ENCODE results near the gene OCLN. TPM values are rescaled to one million over a fixed set of nuclear protein-coding genes. Genes with fewer than 3 reads are reported as not detected.
"Not testable (repeated sequence)": the region's sequence is repeated elsewhere in the genome, so short reads cannot be mapped to it uniquely, and the experiment has no call there.

OCLN gene
- total RNA-seq, 1 donor from 2014 or later = 0.32 TPM

DNA sequence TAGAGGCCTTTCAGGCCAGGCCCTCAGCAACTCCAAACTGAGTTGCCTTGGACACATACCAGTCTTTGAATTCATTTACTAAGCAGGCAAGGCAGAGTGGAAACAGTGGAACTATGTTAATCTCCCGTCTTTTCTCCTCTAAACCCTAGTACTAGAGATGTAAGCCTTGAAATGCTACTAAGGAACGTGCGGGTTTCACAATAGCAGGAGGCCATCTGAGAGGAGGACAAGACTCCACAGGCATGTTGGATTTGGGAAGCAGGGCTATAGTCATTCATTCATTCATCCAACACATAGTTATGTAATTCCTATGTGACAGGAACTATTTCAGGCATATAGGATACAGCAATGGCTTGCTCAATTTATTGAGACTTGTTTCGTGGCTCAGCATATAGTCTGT is 3.3 kb upstream of the OCLN start:
- intact Hi-C loops (cut with micrococcal nuclease) = no loop called here

DNA sequence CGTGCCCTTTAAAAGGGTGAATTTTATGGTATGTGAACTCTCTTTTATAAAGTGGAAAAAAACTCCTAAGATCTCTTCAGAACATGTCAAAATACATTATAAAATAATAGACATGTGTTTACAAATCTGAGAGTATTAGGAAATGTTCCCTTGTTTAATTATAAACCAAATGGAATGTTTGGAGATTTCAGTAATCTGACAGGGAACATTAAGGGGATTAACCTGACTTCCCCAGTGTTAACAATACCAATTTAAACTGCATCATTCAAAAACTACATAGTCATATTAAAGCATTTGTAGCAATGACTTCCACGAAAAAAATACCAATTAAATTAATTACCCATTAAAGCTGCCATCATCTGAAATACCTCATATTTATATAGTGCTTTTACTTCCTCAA is 1.6 kb upstream of the OCLN start:
- intact Hi-C loops (cut with micrococcal nuclease) = no loop called here

DNA sequence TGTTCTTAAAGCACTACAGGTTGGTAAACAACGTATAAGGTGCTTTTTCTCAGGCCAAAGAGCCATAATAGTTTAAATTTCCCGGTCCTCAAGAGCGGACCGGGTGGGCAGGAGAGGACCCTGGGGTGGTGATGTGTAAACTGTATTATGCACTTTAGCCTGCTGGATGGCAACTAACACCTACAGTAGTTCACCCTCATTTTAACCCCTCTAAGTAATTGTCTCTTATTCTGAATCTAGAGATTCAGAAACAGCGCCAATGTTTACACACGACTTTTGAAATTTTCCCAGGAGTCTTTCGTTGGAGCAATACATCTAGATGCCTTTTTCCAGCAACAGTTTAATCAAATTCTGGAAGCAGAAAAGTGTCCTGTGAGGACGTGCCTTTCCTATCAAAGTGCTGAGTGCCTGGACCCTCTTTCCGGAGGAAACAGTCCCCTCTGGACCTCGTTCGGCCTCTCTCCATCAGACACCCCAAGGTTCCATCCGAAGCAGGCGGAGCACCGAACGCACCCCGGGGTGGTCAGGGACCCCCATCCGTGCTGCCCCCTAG is 676 bp upstream of the OCLN start:
- intact Hi-C loops (cut with micrococcal nuclease) = no loop called here

DNA sequence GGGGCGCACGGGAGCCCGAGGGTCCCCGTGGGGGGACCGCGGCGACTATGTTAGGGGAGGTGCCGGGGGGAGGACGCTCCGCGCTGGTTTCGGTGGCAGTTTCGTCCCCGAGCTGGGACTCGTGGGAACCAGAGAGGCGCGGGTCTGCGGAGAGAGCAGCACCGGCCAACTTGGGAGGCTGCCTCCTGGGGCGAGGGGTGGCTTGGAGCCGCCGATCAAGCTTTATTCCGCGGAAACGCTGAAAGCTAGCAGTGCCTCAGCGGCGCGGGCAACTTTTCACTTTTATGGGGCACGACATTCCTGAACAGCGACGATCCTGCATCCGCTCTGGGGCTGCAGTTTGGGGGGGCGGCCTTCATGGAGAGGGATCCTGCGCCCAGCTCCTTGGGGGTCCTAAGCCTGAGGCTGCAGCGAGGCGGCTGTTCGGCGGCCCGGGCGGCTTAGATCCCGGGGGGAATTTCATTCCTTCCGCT is 369 bp downstream of the OCLN start:
- intact Hi-C loops (cut with micrococcal nuclease) = no loop called here

DNA sequence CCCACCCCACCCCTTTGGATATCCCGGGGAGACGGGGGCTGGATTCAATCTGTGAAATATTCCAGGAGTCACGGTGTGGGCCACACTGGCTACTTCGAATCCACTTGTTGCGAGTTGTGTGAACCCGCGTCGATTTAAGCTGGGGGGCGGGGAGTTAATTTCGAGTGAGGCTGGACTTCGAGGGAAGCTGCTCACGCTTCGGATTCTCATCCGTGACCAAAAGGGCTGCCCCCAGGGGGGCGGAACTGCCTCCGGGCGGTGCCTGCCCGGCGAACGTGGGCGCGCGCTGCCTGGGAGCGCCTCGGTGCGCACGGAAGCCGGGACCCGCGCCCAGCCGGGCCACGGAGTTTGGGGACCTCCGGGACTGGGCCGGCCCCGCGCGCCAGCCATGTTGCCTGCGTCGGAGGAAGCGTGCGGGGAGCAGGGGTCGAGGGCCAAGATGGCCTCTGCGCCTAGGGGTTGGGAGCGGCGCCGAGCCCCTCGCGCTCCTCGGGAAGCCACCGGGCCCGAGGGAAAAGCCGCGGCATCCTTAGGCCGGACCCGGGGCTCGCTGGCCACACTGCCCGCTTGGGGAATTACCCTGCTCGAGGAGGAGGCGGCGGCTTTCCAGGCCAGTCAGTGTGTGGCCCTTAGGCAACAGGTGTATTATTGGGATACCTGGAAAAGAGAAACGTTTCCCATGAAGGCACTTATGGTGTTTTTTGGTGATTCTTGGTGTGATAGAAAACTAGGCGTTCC is 975 bp downstream of the OCLN start:
- intact Hi-C loops (cut with micrococcal nuclease) = no loop called here

DNA sequence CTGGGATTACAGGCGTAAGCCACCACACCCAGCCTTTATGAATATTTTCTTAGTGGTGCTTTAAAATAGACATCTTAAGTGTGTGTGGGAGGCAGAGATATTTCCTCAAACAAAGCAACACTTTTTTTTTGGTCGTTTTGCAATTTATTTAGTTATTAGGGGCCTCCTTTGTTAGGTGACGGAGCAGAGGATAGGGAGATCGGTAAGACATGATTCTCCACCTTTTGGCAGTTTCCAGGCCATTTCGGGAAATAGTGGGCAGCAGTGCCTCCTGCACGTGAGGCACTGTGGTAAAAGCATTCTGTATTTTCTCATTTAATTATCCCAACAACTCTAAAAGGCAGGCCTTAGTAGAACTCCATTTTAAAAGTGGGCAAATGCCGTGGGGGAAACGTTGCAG is 1.9 kb downstream of the OCLN start:
- intact Hi-C loops (cut with micrococcal nuclease) = no loop called here

DNA sequence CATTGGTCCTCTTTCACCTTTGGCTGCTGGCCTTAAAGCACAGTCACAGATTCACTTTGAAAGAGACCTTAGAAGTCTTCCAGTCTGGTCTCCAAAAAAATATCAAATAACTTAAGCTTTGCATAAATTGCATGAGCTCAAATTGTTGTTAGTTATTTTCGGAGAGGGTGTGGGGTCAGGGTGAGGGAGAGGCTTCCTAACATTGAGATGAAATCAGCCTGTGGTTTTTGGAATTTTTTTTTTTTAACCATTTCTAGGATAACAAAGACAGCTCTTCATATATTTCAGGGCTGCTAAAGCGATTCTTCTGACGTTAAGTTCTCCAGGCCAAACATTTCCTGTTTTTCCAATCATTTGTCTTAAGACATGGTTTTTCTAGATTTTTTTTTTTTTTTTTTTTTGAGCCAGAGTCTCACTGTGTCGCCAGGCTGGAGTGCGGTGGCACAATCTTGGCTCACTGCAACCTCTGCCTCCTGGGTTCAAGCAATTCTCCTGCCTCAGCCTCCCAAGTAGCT is 4.5 kb downstream of the OCLN start:
- intact Hi-C loops (cut with micrococcal nuclease) = no loop called here

DNA sequence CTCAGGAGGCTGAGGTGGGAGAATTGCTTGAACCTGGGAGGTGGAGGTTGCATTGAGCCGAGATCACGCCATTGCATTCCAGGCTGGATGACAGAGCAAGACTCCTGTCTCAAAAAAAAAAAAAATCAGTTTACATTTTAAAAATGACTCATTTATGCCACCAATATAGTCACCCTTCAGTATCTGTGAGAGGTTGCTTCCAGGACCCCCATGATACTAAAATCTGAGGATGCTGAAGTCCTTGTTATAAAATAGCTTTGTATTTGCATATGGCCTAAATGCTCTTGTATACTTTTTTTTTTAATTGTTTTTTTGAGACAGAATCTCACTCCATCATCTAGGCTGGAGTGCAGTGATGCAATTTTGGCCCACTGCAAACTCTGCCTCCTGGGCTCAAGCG is 5.8 kb downstream of the OCLN start:
- intact Hi-C loops (cut with micrococcal nuclease) = no loop called here

DNA sequence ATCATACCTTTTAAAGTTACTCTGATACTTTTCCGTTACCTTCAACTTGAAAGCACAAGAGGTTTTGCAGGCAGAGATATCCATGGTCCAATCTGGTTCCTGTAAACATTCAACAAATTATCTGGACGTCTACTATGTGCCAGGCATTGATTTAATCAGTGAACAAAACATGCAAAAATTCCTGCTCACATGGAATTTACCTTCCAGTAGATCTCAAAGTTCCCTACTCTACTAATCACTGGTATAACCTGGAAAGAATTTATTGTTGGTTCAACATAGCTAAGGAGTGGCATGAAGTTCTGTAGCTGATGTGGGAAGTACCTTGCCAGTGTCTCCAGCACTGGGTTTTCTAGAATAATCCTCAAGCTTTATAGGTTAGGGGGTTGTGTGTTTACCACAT is 9.8 kb downstream of the OCLN start:
- intact Hi-C loops (cut with micrococcal nuclease) = no loop called here

DNA sequence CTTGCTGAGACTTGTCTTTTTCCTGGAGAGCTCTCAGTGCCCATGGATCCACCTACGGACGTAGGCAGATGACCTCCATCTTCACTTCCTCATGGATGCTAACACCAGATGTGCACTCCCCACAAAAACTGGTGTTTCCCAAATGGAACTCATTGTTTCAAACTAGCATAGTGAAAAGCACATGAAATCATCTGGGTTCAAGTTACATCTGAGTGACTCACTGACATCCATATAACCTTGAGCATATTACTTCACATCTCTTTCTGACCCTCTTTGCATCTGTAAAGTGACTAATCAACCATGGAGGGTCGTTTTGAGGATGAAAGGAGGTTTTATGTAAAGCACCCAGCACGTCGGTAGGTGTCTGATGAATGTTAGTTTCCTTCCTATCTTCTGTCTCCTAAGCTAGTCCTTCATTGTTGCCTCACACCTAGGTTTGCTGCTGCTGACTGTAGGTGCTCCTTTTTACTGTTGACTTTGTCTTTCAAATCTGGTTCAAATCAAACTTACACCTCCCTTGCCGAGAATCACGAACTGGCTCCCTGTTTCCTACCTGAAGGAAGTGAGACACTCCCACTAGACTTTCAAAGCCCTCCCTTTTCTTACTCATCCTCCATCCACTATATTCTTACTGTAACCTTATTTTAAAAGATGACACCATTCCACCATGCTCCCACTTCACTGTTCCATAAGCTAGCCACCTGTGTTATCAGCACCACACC is 10.3 kb downstream of the OCLN start:
- intact Hi-C loops (cut with micrococcal nuclease) = no loop called here

DNA sequence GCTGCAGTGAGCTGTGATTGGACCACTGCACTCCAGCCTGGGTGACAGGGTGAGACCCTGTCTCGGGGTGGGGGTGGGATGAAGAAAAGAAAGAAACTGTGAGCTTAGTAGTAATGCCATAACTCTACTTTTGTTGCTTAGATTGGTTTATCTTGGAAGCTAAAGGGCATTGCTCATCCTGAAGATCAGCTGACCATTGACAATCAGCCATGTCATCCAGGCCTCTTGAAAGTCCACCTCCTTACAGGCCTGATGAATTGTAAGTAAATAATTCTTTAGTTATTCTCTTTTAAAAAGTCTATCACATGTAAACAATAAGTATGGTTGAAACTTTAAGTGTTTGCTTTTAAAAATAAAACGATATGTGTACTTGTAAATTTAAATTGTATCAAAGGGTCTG is 11.4 kb downstream of the OCLN start:
- intact Hi-C loops (cut with micrococcal nuclease) = no loop called here

DNA sequence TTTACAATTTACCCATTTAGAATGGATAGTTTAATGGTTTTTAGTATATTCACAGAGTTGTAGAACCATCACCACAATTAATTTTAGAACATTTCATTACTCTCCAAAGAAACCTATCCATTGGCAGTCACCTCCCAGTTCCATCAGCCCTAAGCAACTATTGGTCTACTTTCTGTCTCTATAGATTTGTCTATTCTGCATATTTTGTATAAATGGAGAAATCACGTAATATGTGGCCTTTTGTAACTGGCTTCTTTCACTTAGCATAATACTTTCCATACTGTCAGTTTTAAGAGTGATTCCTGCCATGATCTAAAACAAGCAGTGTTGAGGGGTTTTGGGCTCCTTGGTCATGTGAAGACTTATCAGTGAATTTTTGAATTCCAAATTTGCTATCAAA is 12.7 kb downstream of the OCLN start:
- intact Hi-C loops (cut with micrococcal nuclease) = no loop called here

DNA sequence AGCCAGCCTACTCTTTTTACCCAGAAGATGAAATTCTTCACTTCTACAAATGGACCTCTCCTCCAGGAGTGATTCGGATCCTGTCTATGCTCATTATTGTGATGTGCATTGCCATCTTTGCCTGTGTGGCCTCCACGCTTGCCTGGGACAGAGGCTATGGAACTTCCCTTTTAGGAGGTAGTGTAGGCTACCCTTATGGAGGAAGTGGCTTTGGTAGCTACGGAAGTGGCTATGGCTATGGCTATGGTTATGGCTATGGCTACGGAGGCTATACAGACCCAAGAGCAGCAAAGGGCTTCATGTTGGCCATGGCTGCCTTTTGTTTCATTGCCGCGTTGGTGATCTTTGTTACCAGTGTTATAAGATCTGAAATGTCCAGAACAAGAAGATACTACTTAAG is 16.6 kb downstream of the OCLN start:
- intact Hi-C loops (cut with micrococcal nuclease) = no loop called here

DNA sequence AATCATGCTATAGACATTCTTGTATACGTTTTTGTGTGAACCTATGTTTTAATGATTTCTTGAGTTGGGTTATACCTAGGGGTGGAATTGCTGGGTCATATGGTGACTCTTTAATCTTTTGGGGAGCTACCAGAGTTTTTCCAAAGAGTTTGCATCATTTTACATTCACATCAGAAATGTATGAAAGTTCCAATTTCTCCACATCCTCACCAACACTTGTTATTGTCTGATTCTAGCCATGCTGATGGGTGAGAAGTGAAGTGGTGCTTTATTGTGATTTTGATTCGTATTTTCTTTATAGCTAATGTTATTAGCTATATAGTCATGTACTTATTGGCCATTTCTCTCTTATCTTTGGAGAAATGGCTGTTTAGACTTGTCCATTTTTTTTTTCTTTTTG is 18.1 kb downstream of the OCLN start:
- intact Hi-C loops (cut with micrococcal nuclease) = no loop called here

DNA sequence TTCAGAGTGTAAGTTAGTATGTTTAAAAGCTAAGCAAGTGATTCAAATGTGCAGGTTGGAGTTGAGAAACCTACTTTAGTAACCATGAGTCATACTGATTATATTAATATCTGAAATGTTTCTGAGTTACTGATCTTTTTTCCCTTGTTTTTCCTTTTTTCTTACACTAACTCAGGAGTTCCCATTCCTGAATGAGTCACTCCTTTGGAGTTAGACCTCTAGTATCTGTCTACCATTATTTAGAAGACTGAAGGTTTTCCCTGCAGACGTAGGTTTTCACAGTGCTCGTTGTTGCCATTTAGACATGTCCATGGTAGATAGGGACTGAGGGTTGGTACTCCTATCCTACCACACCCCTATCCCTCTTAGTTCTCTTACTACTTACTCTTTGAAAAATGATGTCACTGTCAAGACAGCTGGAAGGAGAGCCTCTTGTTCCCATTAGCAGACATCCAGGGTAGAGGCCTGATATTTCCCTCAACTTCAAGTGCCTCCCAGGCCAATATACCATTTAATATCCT is 20.2 kb downstream of the OCLN start:
- intact Hi-C loops (cut with micrococcal nuclease) = no loop called here

DNA sequence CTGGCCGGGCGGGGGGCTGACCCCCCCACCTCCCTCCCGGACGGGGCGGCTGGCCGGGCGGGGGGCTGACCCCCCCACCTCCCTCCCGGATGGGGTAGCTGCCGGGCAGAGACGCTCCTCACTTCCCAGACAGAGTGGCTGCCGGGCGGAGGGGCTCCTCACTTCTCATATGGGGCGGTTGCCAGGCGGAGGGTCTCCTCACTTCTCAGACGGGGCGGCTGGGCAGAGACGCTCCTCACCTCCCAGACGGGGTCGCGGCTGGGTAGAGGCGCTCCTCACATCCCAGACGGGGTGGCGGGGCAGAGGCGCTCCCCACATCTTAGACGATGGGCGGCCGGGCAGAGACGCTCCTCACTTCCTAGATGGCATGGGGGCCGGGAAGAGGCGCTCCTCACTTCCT is 23.0 kb downstream of the OCLN start:
- intact Hi-C loops (cut with micrococcal nuclease) = not testable (repeated sequence)

DNA sequence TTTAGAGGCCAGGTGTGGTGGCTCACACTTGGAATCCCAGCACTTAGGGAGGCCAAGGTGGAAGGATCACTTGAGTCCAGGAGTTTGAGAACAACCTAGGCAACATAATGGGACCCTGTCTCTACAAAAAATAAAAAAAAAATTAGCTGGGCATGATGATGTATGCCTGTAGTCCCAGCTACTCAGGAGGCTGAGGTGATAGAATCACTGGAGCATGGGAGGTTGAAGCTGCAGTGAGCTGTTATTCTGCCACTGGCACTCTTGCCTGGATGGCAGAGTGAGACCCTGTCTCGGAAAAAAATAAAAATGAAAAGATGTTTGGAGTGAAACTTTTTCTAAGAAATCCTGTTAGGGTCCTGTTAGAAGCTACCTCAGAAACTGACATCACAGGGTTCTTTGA is 24.2 kb downstream of the OCLN start:
- intact Hi-C loops (cut with micrococcal nuclease) = no loop called here

DNA sequence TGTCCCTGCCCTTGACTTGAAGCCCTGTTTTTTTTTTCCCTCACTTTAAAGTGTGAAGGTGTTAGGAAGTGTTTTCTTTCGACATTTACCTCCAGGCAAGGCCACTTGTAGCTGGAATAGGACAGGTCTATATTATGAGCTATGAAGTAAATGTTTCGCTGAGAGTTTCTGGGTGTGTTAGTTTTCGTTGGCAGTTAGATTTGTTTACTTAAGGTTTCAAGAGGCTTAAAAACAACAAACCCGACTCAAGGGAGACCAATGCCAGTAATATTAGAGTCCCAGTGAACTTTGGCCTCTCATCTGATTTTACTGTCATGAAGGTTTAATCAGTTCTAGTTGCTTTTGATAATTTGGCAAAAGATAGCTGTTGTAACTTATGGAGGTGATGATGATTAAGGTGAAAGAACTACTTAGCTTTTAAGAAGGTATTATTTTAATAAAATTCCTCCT is 25.2 kb downstream of the OCLN start:
- intact Hi-C loops (cut with micrococcal nuclease) = no loop called here

DNA sequence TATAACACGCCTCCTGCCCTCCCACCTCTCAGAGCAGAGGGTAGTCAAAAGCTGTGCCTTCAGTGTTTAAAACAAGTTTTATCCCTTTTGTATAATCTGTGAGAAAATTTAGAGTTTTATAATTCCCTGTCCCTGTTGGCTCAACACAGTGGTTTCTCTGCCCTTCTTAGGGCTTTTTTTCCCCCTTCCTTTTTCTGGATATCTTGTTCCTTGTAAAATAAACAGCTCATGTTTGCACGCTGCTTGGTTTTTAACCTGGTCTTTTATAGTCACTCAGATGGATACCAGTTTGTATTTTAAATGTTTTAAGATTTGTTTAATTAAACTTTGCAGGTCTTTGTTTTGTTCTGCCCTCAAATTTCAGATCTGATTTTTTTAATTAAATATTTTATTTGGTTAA is 26.7 kb downstream of the OCLN start:
- intact Hi-C loops (cut with micrococcal nuclease) = no loop called here

DNA sequence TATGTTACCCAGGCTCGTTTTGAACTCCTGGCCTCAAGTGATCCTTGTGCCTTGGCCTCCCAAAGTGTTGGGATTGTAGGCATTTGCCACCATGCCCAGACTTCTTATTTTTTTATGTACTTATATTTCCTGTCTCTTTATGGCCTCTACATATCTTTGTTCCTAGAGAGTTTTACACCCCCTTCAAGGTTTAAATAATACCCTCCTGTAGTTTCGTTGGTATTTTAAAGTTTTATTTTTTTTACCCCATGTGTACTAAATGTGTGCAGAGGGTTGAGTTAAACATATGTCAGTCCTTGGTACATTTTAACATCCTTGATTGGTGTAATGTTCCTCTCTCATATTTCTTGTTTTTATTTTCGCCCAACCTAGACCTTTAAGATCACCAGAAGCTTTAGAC is 29.4 kb downstream of the OCLN start:
- intact Hi-C loops (cut with micrococcal nuclease) = no loop called here

DNA sequence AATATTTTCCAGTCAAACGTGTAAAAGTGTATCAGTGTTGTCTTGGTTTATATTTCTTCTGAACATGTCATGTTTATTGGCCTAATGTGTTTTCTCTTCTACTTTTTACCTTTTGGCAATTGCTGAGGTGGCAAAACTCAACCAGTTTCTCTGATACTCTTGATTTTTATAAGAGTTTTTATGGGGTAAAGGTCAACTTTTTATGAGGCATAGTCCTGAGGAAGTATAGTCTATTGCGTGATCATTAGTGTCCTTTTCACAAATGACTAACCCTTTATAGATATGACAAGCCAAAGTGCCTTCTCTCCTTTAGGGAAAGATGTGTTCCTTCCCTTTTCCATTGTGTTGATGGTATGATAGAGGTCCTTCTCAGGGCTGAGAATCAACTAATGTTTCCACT is 32.9 kb downstream of the OCLN start:
- intact Hi-C loops (cut with micrococcal nuclease) = no loop called here

DNA sequence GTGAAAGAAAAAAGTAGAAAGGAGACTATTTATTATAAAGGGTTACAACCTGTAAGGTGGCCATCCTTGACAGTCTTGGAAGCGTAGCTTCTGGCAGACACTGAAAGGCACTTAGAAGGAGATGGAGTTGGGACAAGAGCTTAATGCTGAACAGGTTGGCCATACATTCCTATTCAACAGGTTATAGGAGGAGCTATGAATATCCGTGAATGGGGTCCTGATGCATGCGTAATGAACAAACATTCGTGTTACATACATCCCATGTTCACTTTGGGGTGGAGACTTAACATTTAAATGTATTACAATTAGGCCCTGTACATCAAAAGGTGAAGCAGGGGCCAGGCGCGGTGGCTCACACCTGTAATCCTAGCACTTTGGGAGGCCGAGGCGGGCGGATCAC is 34.1 kb downstream of the OCLN start:
- intact Hi-C loops (cut with micrococcal nuclease) = no loop called here

All from T-helper 1 cell treated with Interleukin-12 subunit alpha and Interleukin-12 subunit beta and Interleukin-4 antibody, amounts not matched to agents 30 ng/mL and 1 ng/mL, for 36 hours (primary cell).